PC-3 (cell line): ENCODE measurements around the gene RRM2. TPM values are rescaled to one million over a fixed set of nuclear protein-coding genes. Genes with fewer than 3 reads are reported as not detected.

Source experiments
- ATAC-seq: fragments of 200-7000 bp; cut with Tn5 transposase; 2 replicates; pipeline ENCODE4 v1.9.1; 2020; ENCODE audit warnings: mild to moderate bottlenecking, moderate library complexity
- BruUV-seq: library from RNA; stranded (reverse); fragments of 400-500 nt; replicated peaks from 2 replicates; lab custom pipeline; 2021; lab: Mats Ljungman, UMichigan
- CTCF ChIA-PET: fragments of 300-600 bp; sonication (Branson Sonifier 250); formaldehyde crosslinking; loops from one replicate; lab custom pipeline; 2022; ENCODE audit warnings: antibody characterized with exemption; lab: Charles Lee
- POLR2A ChIA-PET: fragments of 300-600 bp; sonication (Branson Sonifier 250); formaldehyde crosslinking; loops from one replicate; lab custom pipeline; 2022; ENCODE audit warnings: antibody characterized with exemption; ENCODE audit not compliant: unreplicated experiment; lab: Charles Lee
- DNase-seq: peaks from one replicate; pipeline ENCODE4 v3.0.0-alpha.2; 2015
- H2AFZ ChIP-seq: fragments of 300-600 bp; sonication (generic); 2 replicates; pipeline ENCODE4 v1.6.0; 2016; ENCODE audit warnings: antibody characterized with exemption, low read length
- H3F3A ChIP-seq: fragments of 300-600 bp; sonication (generic); one replicate; pipeline ENCODE4 v1.6.0; 2017; ENCODE audit warnings: antibody characterized with exemption, low read length, control low read depth, mild to moderate bottlenecking; ENCODE audit not compliant: unreplicated experiment
- H3K27ac ChIP-seq: fragments of 300-600 bp; sonication (generic); 2 replicates; pipeline ENCODE4 v1.5.1; 2016; ENCODE audit warnings: mild to moderate bottlenecking, low read length
- H3K27me3 ChIP-seq: fragments of 300-600 bp; sonication (generic); 2 replicates; pipeline ENCODE4 v1.6.1; 2016; ENCODE audit warnings: low read length, mixed read lengths
- H3K36me3 ChIP-seq: fragments of 300-600 bp; sonication (generic); 2 replicates; pipeline ENCODE4 v1.6.1; 2016; ENCODE audit warnings: low read depth, mixed run types, low read length, mixed read lengths
- H3K4me1 ChIP-seq: fragments of 300-600 bp; sonication (generic); 2 replicates; pipeline ENCODE4 v1.5.1; 2016; ENCODE audit warnings: low read length; ENCODE audit not compliant: insufficient read depth
- H3K4me2 ChIP-seq: fragments of 300-600 bp; sonication (generic); 2 replicates; pipeline ENCODE4 v1.6.0; 2016; ENCODE audit warnings: low read length
- H3K4me3 ChIP-seq: fragments of 300-600 bp; sonication (generic); 2 replicates; pipeline ENCODE4 v1.5.1; 2016; ENCODE audit warnings: mild to moderate bottlenecking, low read length, mixed read lengths
- H3K79me2 ChIP-seq: fragments of 300-600 bp; sonication (generic); 2 replicates; pipeline ENCODE4 v1.6.1; 2017; ENCODE audit warnings: low read length, mixed read lengths
- H3K9ac ChIP-seq: fragments of 300-600 bp; sonication (generic); 2 replicates; pipeline ENCODE4 v1.6.0; 2016; ENCODE audit warnings: mild to moderate bottlenecking, low read length
- H3K9me2 ChIP-seq: fragments of 300-600 bp; sonication (generic); replicated peaks from 2 replicates; pipeline ENCODE4 v1.6.1; 2016; ENCODE audit warnings: mixed run types, low read length, mixed read lengths
- H3K9me3 ChIP-seq: fragments of 300-600 bp; sonication (generic); 2 replicates; pipeline ENCODE4 v1.6.1; 2016; ENCODE audit warnings: low read length, mixed read lengths
- H4K20me1 ChIP-seq: fragments of 300-600 bp; sonication (generic); 2 replicates; pipeline ENCODE4 v1.6.1; 2016; ENCODE audit warnings: low read length, mixed read lengths
- CTCF ChIP-seq: fragments of 300-600 bp; sonication (generic); conservative IDR thresholded peaks from 2 replicates; pipeline ENCODE4 v1.5.1; 2017; ENCODE audit warnings: antibody characterized with exemption, low read depth, mild to moderate bottlenecking, low read length
- EZH2 ChIP-seq: fragments of 300-600 bp; sonication (generic); IDR thresholded peaks from one replicate; pipeline ENCODE4 v1.6.1; 2017; ENCODE audit warnings: antibody characterized with exemption, mild to moderate bottlenecking, low read length; ENCODE audit not compliant: unreplicated experiment
- EZH2phosphoT487 ChIP-seq: fragments of 300-600 bp; sonication (generic); IDR thresholded peaks from 2 replicates; pipeline ENCODE4 v1.6.1; 2018; ENCODE audit warnings: mild to moderate bottlenecking, antibody characterized with exemption, low read length, borderline replicate concordance
- intact Hi-C: fragments of 100-400 bp; cut with micrococcal nuclease; formaldehyde crosslinking; loops from 2 replicates; pipeline ENCODE4 v1.9.0; 2023
- total RNA-seq: library from RNA; depleted of rRNA; stranded (reverse); fragments of >200 nt; gene quantifications from 2 replicates; pipeline ENCODE4 v1.2.3, GENCODE V29; 2014

RRM2 gene
- total RNA-seq, 1 experiment from 2014 or later = 282 TPM

- CTCF ChIA-PET = no interaction called here
- POLR2A ChIA-PET = no interaction called here
- Histone ChIP-seq H4K20me1 (peaks cover 36% of the 10 kb centered on the region), H3K27me3 (no peaks in the 10 kb centered on the region), H3K4me1 (peaks cover 15% of the 10 kb centered on the region), H2AFZ (no peak overlapping the region), H3F3A (peaks cover 3% of the 10 kb centered on the region), H3K9me3 (no peaks in the 10 kb centered on the region), H3K9ac (no peak overlapping the region), H3K36me3 (peaks cover 89% of the 10 kb centered on the region), H3K79me2 (peaks cover 65% of the 10 kb centered on the region), H3K9me2 (no peaks in the 10 kb centered on the region), H3K4me2 (no peak overlapping the region), H3K4me3 (no peak overlapping the region), H3K27ac (no peak overlapping the region)
- intact Hi-C loops = no loop called here
- BruUV-seq = no TSS peak
- no peak for TF ChIP-seq EZH2
- no peak for TF ChIP-seq CTCF
- ATAC-seq (no peak), DNase-seq (no peak)
Measured at GRCh38 chr2:10128420-10128819, 5.9 kb downstream of the RRM2 start.

- H2AFZ ChIP-seq = no peak overlapping the region
- TF ChIP-seq EZH2phosphoT487 = no peak
- TF ChIP-seq CTCF = no peak
- TF ChIP-seq EZH2 = no peak
- H3K36me3 ChIP-seq = peaks cover 80% of the 10 kb centered on the region
- peaks cover 28% of the 10 kb centered on the region; the same call in 1 of the 2 replicates for H4K20me1 ChIP-seq
- BruUV-seq = no TSS peak
- H3K79me2 ChIP-seq = peaks cover 54% of the 10 kb centered on the region
- POLR2A ChIA-PET = no interaction called here
- DNase-seq (no peak), ATAC-seq (no peak)
- peaks cover 3% of the 10 kb centered on the region for H3F3A ChIP-seq
- CTCF ChIA-PET = interaction anchor here (1.0 to 1.1 kb wide), 2 partner anchors 279 to 306 kb away, joined by 4 read pairs; no protein-coding TSS in a partner anchor
- H3K4me3 ChIP-seq = no peak overlapping the region
- intact Hi-C loops = no loop called here
- no peaks in the 10 kb centered on the region for H3K27me3 ChIP-seq
- no peak overlapping the region for H3K27ac ChIP-seq
- no peak overlapping the region for H3K9ac ChIP-seq
- no peaks in the 10 kb centered on the region for H3K9me3 ChIP-seq
- no peak overlapping the region for H3K4me2 ChIP-seq
- peaks cover 15% of the 10 kb centered on the region for H3K4me1 ChIP-seq
- no peaks in the 10 kb centered on the region for H3K9me2 ChIP-seq
Measured at GRCh38 chr2:10129490-10129889, 7.0 kb downstream of the RRM2 start.

GRCh38 chr2:10132043-10132575 lies 9.6 kb downstream of the RRM2 start:
- Histone ChIP-seq H3F3A (peaks cover 3% of the 10 kb centered on the region), H3K36me3 (peaks cover 56% of the 10 kb centered on the region), H3K4me2 (no peak overlapping the region), H3K9me2 (no peaks in the 10 kb centered on the region), H3K27me3 (no peaks in the 10 kb centered on the region), H4K20me1 (peaks cover 12% of the 10 kb centered on the region; the same call in 1 of the 2 replicates), H3K27ac (no peak overlapping the region), H2AFZ (no peak overlapping the region), H3K9me3 (no peaks in the 10 kb centered on the region), H3K4me3 (no peak overlapping the region), H3K79me2 (peaks cover 28% of the 10 kb centered on the region), H3K9ac (no peak overlapping the region), H3K4me1 (peaks cover 2% of the 10 kb centered on the region; the same call in 1 of the 2 replicates)
- TF ChIP-seq EZH2phosphoT487 = no peak
- BruUV-seq = no TSS peak
- ChIA-PET CTCF (no interaction called here), POLR2A (no interaction called here)
- intact Hi-C loops = no loop called here
- no peak for ATAC-seq
- no peak for DNase-seq
